GM12891 (cell line): ENCODE measurements around the gene ATG14.

Experiments used
- POLR2A ChIP-seq: IDR thresholded peaks from 2 replicates; pipeline ENCODE4 v1.6.1; 2011; ENCODE audit warnings: low read depth, low read length, control low read depth
- POLR2AphosphoS5 ChIP-seq: IDR thresholded peaks from 2 replicates; pipeline ENCODE4 v1.6.1; 2011; ENCODE audit warnings: low read depth, low read length, control low read depth
- SPI1 ChIP-seq: IDR thresholded peaks from 2 replicates; pipeline ENCODE4 v1.6.1; 2011; ENCODE audit warnings: low read depth, low read length, control low read depth
- TAF1 ChIP-seq: IDR thresholded peaks from 2 replicates; pipeline ENCODE4 v1.6.1; 2011; ENCODE audit warnings: low read depth, low read length, control low read depth

- TF ChIP-seq POLR2AphosphoS5 = no peak
- TF ChIP-seq TAF1 = no peak
- TF ChIP-seq POLR2A = no peak
- no peak for TF ChIP-seq SPI1
Measured at GRCh38 chr14:55450539-55450938, 38.9 kb upstream of the ATG14 start.
